ENCODE data around the gene AP3S2.
A peak's percentile ranks its signal among the peaks of the same experiment; 100 is the strongest.

The AP3S2 gene

DNA sequence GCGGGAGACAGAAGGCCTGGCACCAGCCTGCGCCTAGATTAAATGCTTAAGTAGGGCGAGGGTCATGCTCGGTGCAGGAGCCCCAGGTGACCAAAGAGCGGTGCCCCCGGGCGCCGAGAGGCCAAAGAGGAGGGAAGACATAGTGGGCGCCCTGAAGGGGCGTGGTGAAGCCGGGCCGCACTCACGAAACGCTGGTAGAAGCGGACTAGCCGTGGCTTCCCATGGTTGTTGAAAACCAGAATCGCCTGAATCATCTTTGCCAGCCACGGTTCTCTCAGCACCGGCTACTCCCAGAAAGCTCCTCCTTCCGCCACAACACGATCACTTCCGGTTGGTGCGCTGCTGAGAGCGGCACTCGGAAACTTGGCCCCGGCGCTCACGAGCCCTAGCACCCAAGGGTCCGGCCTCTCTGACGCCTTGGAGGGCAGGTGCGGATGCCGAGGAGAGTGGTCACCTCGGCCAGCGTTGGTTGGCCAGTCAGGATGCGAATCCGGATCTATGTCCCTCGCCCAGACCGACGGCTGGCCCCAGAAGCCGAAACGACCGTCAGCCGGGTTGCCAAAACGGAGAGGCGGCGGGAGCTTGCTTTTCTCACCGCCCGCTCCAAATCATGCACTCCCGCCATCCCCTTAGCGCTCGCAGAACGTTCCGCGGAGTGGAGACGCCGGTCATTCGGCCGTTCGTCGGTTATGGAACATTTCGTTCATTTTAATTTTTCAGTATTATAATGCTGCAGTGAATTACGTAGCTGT lies at the start of gene AP3S2:
Gene AP3S2, minus strand, starts transcription at position 299 of the 752 bp plus-strand sequence. Its CDS starts 45 bp downstream, at position 254.
- TF ChIP-seq GATA2 (IDR thresholded peaks at IDR 0.05; ENCODE audit: low read depth, low read length) (no peak), GATA3 (IDR thresholded peaks at IDR 0.05; ENCODE audit: low read depth, low read length) (no peak)

DNA sequence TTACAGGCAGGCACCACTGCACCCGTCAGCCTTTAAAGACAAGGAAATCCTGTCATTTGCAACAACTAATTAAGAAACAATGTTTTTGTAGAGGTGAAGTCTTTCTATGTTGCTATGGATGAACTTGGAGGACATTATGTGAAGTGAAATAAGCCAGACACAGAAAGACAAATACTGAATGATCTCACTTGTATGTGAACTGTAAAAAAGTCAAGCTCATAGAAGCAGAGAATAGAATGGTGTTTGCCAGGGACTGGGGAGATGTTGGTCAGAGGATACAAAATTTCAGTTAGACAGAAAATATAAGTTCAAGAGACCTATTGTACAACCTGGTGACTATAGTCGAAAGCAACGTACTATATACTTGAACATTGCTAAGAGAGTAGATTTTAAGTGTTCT lies 46.1 kb upstream of the AP3S2 start:
- no peak for TF ChIP-seq GATA2 (IDR thresholded peaks at IDR 0.05; ENCODE audit: low read depth, low read length)
- TF ChIP-seq GATA3 (IDR thresholded peaks at IDR 0.05; ENCODE audit: low read depth, low read length), result no peak

DNA sequence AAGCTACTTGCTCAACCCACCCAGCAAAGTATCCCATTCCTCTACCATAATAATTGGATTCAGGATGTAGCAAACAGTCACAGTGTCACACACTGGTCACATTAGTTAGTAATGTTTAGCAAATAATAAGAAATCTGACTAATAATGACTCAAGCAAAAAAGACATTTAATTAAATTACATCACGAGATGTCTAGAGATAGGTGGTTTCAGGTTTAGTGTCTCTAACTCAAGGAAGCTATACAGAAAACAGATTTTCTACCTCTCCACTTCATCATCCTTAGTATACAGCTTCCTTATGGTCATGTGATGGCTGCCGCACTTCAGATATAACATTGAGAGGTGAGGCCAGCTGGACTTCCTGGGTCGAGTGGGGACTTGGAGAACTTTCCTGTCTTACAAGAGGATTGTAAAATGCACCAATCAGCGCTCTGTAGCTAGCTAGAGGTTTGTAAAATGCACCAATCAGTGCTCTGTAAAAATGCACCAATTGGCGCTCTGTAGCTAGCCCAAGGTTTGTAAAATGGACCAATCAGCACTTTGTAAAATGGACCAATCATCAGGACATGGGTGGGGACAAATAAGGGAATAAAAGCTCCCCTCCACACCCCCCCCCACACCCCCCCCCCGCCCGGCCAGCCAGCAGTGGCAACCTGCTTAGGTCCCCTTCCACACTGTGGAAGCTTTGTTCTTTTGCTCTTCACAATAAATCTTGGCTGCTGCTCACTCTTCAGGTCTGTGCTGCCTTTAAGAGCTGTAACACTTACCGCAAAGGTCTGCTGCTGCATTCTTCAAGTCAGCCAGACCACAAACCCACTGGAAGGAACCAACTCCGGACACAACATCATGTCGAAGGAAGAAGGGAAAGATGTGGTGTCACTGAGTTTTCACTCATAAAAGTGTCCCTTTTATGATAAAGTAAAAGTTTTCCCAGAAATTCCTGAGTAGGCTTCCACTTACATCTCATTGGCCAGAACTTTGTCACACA lies 43.9 kb upstream of the AP3S2 start:
- TF ChIP-seq GATA2 (IDR thresholded peaks at IDR 0.05; ENCODE audit: low read depth, low read length), result no peak
- TF ChIP-seq GATA3 (IDR thresholded peaks at IDR 0.05; ENCODE audit: low read depth, low read length), result no peak

DNA sequence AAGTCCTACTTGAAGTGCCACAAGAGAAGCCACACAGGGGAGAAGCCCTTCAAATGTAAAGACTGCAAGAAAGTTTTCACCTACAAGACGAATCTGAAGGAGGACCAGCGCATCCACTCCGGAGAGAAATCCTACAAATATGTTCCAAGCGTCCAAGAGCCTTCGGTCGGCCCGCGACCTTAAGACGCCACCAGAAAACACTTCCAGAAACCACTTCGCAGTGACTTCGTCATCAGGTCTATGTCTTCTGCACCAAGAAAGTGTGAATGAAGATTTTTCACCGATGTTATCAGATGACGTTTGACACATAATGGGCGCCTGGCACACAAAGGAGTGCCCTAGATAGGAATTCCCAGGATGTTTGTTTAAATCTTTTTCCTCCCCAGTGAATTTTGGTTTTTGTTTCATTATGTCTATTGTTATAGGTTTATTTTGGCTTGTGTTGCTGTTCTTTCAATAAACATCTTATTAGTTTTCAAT lies 43.0 kb upstream of the AP3S2 start:
- no peak for TF ChIP-seq GATA3 (IDR thresholded peaks at IDR 0.05; ENCODE audit: low read depth, low read length)
- no peak for TF ChIP-seq GATA2 (IDR thresholded peaks at IDR 0.05; ENCODE audit: low read depth, low read length)

DNA sequence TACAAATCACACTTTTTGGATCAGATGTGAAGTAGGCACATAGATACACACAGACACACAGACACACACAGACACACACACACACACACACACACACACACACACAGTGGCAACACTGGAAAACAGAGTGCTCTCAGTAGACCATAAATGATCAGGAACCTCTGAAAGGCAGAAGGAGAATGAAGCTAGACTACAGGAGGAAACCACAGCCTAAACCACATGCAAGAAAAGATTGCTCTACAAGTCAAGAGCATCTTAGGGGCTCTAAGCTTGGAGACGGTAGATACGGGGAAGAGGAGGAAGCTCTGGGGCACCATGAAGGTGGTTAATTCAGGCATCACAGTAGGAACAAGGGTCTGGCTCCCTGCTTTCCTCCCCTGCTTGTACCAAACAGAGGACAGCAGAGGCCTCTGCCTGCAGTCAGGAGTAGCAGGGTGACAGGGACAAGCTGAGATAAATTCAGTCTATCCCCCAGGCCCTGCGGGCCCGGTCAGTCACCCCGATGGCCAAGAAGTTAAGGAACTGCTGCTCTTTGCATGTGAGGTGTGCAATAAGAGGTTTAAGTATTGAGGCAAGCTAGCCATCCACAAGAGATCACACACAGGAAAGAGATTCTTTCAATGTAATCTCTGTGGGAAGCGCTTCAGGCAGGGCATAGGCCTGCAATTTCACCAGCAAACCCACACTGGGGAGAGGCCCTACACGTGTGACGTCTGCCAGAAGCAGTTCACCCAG lies 42.4 kb upstream of the AP3S2 start:
- TF ChIP-seq GATA3 (IDR thresholded peaks at IDR 0.05; ENCODE audit: low read depth, low read length) (no peak), GATA2 (IDR thresholded peaks at IDR 0.05; ENCODE audit: low read depth, low read length) (no peak)

DNA sequence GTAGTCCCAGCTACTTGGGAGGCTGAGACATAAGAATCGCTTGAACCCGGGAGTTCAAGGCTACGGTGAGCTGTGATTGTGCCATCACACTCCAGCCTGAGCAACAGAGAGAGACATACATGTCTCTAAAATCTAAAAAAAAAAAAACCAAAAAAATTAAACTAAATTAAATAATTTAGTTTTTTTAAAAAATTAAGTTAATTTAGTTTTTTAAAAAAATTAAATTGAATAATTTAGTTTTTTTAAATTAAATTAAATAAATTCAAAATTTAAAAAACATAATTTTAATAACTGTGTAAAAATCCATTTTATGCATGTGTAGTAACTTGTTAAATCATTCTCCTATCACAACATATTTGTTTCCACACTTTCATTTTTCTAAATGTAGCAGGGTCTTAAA lies 39.1 kb upstream of the AP3S2 start:
- no peak for TF ChIP-seq GATA3 (IDR thresholded peaks at IDR 0.05; ENCODE audit: low read depth, low read length)
- TF ChIP-seq GATA2 (IDR thresholded peaks at IDR 0.05; ENCODE audit: low read depth, low read length), result no peak

DNA sequence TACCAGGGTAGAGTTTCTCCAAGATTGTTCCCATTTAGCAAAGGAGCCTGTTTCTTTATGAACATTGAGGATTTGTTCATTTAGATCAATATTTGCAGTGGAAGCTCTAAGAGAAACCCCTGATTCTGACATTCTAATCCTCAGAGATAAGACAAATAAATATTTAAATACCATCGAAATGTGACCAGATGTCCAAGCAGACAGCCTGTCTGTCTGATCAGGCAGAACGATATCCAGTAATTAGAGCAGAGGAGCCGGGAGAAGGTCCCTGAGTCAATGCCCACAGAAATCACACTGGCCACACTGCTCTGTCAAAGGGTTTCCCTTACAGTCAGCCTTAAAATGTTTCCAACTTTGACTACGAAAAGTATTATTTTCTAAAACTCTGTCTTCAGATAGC lies 34.6 kb upstream of the AP3S2 start:
- TF ChIP-seq GATA2 (IDR thresholded peaks at IDR 0.05; ENCODE audit: low read depth, low read length) (peak; percentile 87), GATA3 (IDR thresholded peaks at IDR 0.05; ENCODE audit: low read depth, low read length) (peak; percentile 77)

DNA sequence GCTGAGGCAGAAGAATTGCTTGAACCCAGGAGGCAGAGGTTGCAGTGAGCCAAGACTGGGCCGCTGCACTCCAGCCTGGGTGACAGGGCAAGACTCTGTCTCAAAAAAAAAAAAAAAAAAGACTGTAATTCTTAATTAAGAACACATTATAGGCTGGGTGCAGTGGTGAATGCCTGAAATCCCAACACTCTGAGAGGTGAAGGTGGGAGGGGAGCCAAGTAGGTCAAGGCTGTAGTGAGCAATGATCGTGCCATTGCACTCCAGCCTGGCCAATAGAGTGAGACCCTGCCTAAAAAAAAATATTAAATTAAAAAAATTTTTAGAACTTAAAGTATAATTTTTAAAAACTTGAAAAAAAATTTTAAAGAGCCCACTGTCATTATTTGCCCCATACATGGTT lies 32.4 kb upstream of the AP3S2 start:
- TF ChIP-seq GATA3 (IDR thresholded peaks at IDR 0.05; ENCODE audit: low read depth, low read length), result no peak
- no peak for TF ChIP-seq GATA2 (IDR thresholded peaks at IDR 0.05; ENCODE audit: low read depth, low read length)

DNA sequence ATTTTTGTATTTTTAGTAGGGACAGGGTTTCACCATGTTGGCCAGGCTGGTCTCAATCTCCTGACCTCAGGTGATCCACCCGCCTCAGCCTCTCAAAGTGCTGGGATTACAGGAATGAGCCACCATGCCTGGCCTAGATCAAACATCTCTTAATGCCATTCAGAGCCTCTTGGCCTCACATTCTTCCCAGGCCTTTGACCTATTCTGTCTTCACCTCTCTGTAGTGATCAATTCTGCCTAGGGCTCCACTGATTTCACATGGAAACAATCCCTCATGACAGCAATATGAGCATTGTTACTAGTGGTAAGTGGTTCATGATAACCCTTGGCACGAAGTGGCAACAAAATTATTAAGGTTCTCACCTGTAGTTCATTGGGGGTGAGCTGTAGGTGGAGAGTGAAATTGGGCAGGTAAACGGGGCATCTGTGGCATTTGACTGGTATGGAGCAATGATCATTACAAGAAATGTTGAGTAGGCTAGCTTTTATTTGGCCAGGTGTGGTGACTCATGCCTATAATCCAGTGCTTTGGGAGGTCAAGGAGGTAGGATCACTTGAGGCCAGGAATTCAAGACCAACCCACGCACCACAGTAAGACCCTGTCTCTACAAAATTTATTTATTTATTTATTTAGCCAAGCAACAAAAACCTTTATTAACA lies 23.8 kb upstream of the AP3S2 start:
- no peak for TF ChIP-seq GATA3 (IDR thresholded peaks at IDR 0.05; ENCODE audit: low read depth, low read length)
- no peak for TF ChIP-seq GATA2 (IDR thresholded peaks at IDR 0.05; ENCODE audit: low read depth, low read length)

DNA sequence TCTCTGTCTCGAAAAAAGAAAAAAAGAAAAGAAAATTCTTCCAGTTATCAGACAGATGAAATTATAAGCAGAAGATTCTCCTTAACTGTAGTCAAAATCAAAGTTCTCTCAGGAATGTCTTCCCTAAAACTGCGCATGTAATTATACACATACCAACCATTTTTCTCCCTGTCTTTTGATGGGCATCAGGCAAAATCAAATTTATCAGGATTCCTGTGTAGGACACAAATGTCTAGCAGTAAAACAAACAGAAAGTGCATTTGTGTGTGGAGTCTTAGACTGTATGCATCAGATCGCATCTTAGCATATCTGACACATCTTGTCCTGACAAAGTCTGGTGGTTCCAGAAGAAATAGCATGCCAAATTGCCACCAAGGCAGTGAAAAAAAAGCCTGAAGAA lies 22.9 kb upstream of the AP3S2 start:
- TF ChIP-seq GATA3 (IDR thresholded peaks at IDR 0.05; ENCODE audit: low read depth, low read length) (no peak), GATA2 (IDR thresholded peaks at IDR 0.05; ENCODE audit: low read depth, low read length) (no peak)

DNA sequence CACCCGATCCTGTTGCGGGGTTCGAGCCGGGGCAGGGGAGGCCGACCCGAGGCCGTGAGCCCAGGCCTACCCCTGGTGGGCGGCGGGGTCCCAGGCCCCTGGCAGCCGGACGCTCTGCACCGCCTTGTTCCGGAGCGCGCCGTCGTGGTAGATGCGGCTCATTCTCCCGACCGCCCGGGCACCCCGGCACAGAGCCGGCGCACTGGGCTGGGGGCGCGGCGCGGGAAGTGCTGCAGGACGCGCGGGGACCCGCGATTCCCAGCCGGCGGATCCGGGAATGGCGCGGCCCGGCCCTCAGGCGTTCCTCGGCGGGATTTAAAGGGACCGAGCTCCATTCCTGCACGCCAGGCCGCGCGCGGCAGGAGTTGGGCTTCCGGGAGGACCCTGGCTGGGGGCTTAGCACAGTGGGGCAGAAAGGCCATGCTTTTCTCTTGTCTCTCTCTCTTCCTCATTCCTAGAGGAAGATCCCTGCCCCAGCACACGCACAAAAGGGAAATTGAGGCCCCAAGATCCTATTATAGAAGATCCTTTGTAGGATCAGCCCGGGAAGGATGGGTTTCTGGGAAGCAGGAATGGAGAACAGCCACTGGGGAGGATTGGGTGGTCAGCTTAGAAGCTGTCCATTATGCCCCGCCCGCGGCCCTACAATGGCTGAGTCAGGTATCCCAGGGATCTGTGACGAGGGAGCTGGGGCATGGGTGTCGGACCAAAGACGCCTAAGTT lies 19.0 kb upstream of the AP3S2 start, which contains the start of gene ARPIN:
Gene ARPIN, minus strand, starts transcription at position 279 of the 723 bp plus-strand sequence. Its CDS starts 117 bp downstream, at position 162.
- no peak for TF ChIP-seq GATA2 (IDR thresholded peaks at IDR 0.05; ENCODE audit: low read depth, low read length)
- no peak for TF ChIP-seq GATA3 (IDR thresholded peaks at IDR 0.05; ENCODE audit: low read depth, low read length)

DNA sequence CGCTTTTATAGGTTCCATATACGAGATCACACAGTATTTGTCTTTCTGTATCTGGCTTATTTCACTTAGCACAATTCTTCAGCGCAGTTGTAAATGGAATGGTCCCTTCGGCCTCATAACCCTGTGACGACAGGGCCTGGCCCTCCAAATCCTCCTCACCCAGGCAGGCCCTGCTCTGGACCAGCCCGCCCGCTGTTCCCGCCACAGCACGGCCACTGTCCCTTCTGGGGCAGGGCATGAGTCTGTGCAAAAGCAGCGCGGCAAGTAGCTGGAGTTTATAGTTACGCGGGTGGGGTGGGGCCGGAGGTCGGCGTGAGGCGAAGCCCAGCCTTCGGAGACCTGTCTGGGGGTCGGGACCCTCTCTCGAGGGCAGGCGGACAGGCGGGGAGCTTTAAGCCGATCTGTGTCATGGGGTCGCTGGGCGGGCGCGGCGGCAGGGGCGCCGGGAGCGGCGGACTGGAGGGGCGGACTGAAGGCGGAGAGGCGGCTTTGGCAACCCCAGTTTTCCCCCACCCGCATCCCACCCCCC lies 18.4 kb upstream of the AP3S2 start:
- TF ChIP-seq GATA2 (IDR thresholded peaks at IDR 0.05; ENCODE audit: low read depth, low read length) (no peak), GATA3 (IDR thresholded peaks at IDR 0.05; ENCODE audit: low read depth, low read length) (no peak)

Measured in SH-SY5Y (cell line).